HG03521 (cell line): ENCODE results near the gene CEP112.
"Not testable (repeated sequence)": the region's sequence is repeated elsewhere in the genome, so short reads cannot be mapped to it uniquely, and the experiment has no call there.

Source experiments
- ATAC-seq: cut with Tn5 transposase; IDR thresholded peaks from one replicate; pipeline ENCODE4 v1.9.1; 2021; ENCODE audit warnings: mild to moderate bottlenecking, moderate library complexity; ENCODE audit not compliant: unreplicated experiment

The CEP112 gene

DNA sequence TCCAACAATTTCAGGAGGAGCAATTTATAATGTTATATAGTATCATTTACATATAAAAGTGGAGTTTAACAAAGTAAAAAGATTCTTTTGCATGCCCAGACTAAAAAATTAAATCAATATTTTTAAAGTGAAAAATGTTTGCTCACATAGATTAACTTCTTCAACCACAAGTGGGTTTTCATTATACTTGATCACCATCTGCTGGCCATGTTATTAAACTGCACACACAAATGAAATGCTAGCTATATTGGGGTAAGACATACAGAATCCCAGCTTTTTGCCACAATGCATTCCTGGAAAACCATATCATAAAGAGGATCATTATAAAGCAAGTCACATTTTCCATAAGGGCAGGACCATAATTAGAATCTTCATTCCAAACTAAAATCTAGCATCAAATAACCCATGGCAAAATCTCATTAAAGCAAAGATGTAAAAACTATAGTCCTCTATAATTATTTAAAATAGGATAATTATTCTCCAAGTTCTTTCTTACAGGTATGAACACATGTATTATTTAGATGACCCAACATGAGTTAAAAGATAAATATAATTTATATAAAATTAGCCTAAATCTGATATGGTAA lies 26.3 kb downstream of the CEP112 start:
- ATAC-seq, result no peak

DNA sequence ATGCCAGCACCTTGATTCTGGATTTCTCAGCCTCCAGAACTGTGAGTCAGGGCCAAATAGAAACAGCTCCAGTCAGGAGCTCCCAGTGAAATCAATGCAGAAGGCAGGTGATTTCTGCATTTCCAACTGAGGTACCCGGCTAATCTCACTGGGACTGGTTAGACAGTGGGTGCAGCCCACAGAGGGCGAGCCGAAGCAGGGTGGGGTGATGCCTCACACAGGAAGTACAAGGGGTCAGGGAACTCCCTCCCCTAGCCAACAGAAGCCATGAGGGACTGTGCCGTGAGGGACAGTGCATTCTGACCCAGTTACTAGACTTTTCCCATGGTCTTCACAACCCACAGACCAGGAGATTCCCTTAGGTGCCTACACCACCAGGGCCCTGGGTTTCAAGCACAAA lies 36.9 kb downstream of the CEP112 start:
- ATAC-seq, result not testable (repeated sequence)

- ATAC-seq, result no peak
Measured at GRCh38 chr17:66152756-66153155, 39.2 kb downstream of the CEP112 start.

- ATAC-seq, result no peak
Measured at GRCh38 chr17:66150708-66151107, 41.2 kb downstream of the CEP112 start.

DNA sequence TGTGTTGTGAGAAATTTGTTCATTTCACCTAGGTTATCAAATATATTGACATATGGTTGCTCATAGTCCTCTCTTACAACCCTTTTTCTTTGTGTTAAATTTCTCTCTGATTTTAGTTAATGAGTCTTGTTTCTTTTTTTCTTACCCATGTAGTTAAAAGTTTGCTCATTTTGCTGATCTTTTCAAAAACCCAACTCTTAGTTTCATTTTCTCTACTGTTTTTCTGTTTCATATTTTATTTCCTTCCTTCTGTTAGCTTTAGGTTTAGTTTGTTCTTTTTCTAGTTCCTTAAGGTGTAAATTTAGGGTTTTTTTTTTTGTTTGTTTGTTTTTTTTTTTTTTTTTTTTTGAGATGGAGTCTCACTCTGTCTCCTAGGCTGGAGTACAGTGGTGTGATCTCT lies 42.4 kb downstream of the CEP112 start:
- ATAC-seq, result no peak

DNA sequence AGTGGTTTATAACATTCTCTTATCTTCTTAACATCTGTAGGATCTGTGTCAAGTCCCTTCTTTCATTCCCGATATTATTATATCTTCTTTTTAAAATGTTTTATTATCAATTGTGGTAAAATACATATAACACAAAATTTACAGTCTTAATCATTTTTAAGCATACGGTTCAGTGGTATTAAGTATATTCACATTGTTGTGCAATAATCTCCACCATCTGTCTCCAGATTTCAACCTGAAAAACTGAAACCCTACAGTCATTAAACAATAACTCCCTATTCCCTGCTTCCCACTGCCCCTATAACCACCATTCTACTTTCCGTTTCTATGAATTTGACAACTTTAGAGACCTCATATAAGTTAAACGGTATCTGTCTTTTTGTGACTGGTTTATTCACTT lies 45.5 kb downstream of the CEP112 start:
- no peak for ATAC-seq

- no peak for ATAC-seq
Measured at GRCh38 chr17:66143657-66144282, 48.2 kb downstream of the CEP112 start.

DNA sequence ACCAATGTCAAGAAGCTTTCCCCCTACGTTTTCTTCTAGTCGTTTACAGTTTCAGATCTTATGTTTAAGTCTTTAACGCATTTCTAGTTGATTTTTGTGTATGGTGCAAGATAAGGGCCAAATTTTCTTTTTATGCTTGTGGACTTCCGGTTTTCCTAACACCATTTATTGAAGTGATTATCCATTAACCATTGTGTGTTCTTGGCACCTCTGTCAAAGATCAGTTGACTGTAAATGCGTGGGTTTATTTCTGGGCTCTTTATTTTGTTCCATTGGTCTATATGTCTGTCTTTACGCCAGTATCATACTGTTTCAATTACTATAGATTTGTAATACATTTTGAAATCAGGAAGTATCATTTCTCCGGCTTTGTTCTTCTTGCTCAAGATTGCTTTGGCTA lies 49.5 kb downstream of the CEP112 start:
- ATAC-seq, result no peak

GRCh38 chr17:66138120-66138519 lies 53.8 kb downstream of the CEP112 start:
- no peak for ATAC-seq

GRCh38 chr17:66135896-66136295 lies 56.0 kb downstream of the CEP112 start:
- ATAC-seq, result no peak

GRCh38 chr17:66135219-66135618 lies 56.7 kb downstream of the CEP112 start:
- no peak for ATAC-seq

GRCh38 chr17:66129759-66130158 lies 62.2 kb downstream of the CEP112 start:
- no peak for ATAC-seq

DNA sequence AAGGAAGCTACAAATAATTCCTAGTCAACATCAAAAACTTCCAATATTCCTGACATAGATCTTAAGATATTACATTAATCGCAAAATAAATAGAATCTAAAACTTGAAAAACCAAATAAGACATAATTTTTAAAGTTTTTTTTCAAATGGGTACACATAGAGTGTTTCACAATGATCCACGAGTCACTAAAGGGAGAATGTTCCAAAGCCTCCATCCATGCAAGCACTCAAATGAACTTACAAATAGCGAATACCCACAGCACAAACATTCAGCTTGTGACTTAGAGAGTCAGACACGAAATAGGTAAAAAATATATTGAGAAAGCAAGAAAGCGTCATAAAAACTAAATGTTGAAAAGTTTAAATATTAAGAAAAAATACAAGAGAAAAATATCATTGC lies 65.7 kb downstream of the CEP112 start:
- no peak for ATAC-seq

GRCh38 chr17:66123163-66123562 lies 68.8 kb downstream of the CEP112 start:
- ATAC-seq, result no peak

- no peak for ATAC-seq
Measured at GRCh38 chr17:66115246-66115645, 76.7 kb downstream of the CEP112 start.

DNA sequence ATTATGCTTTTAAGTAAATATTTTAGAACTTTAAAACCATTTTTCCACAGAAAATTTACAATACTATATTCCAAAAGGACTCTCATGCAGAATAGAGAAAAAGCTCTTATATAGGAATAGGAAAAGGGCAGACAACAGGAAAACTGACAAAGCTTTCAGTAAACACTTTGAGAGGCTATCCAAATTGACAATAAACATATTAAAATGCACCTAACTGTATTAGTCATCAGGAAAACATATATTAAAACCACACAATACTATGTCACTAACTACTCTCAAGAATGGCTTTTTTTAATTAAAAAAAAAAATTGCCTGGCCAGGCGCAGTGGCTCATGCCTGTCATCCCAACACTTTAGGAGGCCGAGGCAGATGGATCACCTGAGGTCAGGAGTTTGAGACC lies 77.3 kb downstream of the CEP112 start:
- ATAC-seq, result no peak

- ATAC-seq, result no peak
Measured at GRCh38 chr17:66107731-66108130, 84.2 kb downstream of the CEP112 start.

DNA sequence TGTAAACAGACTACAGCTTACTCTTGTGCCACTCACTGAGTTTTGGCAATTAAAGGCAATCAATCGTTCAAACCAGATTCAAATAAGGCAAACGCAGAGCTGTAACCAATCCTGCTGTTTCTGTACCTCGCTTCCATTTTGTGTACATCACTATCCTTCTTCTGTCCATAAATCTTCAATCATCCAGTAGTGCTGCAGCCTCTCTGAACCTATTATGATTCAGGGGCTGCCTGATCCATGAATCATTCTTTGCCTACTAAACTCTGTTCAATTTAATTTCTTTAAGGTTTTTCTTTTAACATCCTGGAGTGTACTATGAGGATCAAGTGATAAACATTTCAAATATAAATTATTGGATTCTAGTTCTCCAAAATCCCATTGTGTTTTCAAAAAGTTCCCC lies 93.9 kb downstream of the CEP112 start:
- ATAC-seq, result no peak

GRCh38 chr17:66094727-66095126 lies 97.2 kb downstream of the CEP112 start:
- ATAC-seq, result no peak

DNA sequence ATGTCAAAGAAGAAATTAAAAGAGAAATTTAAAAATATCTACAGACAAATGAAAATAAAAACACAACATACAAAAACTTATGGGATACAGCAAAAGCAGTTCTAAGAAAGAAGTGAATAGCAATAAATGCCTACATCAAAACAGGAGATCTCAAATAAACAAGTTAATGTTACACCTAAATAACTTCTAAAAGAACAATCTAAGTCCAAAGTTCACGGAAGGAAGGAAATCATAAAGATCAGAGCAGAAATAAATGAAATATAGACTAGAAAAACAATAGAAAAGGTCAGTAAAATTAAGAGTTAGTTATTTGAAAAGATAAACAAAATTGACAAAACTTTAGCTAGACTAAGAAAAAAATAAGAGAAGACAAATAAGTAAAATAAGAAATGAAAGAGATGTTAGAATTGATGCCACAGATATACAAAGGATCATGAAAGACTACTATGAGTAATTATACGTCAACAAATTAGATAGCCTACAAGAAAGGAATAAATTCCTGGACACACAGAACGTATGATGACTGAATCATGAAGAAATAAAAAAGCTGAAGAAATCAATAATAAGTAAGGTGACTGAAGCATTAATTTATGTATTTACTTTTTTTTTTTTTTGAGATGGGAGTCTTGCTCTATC lies 100.4 kb downstream of the CEP112 start:
- ATAC-seq, result no peak

GRCh38 chr17:66089764-66090163 lies 102.2 kb downstream of the CEP112 start:
- no peak for ATAC-seq

GRCh38 chr17:66088173-66088572 lies 103.8 kb downstream of the CEP112 start:
- ATAC-seq, result no peak

GRCh38 chr17:66087073-66087472 lies 104.9 kb downstream of the CEP112 start:
- ATAC-seq, result no peak
